ENCODE data around the gene LATS1.

Gene LATS1

DNA sequence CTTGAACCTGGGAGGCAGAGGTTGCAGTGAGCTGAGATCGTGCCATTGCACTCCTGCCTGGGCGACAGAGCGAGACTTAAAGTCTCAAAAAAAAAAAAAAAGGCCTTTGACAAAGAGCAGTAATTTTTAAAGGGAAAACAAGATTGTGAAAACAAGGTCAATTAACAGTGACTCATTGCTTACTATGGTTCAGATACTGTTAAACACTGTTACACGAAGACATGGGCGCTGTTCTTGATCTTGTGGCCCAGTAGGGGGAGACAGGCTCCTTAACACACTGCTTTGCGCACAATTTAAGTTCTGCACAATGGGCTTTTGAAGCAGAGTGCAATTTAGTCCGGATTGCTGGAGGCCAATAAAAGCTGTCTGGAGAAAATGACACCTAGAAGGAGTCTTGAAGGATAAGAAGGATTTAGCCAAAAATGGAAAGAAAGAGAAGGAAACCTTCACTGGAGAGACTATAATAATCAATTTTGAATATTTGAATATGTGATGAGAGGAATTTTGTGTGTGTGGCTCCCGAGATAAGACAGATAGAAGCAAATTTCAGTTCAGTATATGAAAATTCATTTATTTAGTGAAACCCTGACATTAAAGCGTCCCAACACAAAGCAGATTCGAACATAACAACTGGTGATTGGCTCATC lies 6.0 kb upstream of the LATS1 start:
- no peaks in the 10 kb centered on the region for H3K36me3 ChIP-seq (ENCODE audit: control insufficient read depth, insufficient read depth, low read length)
- no peak overlapping the region for H3K9ac ChIP-seq (ENCODE audit: low read length)

GRCh38 chr6:149723262-149723661 lies 5.4 kb upstream of the LATS1 start:
- H3K9me3 ChIP-seq (ENCODE audit: control insufficient read depth, low read length), result no peaks in the 10 kb centered on the region
- H3K9ac ChIP-seq (ENCODE audit: low read length), result no peak overlapping the region
- peaks cover 3% of the 10 kb centered on the region for H3K4me1 ChIP-seq (ENCODE audit: control insufficient read depth, insufficient read depth, low read length)
- no peak overlapping the region for H3K4me3 ChIP-seq (ENCODE audit: low read length)
- no peaks in the 10 kb centered on the region for H3K27me3 ChIP-seq (ENCODE audit: control insufficient read depth, insufficient read depth, low read length)
- H3K36me3 ChIP-seq (ENCODE audit: control insufficient read depth, insufficient read depth, low read length), result no peaks in the 10 kb centered on the region

More for the DNA sequence above, 6.0 kb upstream of the LATS1 start:
- no peaks in the 10 kb centered on the region for H3K27me3 ChIP-seq (ENCODE audit: control insufficient read depth, insufficient read depth, low read length)
- no peaks in the 10 kb centered on the region for H3K9me3 ChIP-seq (ENCODE audit: control insufficient read depth, low read length)
- no peak overlapping the region for H3K4me3 ChIP-seq (ENCODE audit: low read length)
- H3K4me1 ChIP-seq (ENCODE audit: control insufficient read depth, insufficient read depth, low read length), result peaks cover 3% of the 10 kb centered on the region

- Histone ChIP-seq H3K4me1 (ENCODE audit: control insufficient read depth, insufficient read depth, low read length) (peaks cover 3% of the 10 kb centered on the region), H3K36me3 (ENCODE audit: control insufficient read depth, insufficient read depth, low read length) (no peaks in the 10 kb centered on the region), H3K9ac (ENCODE audit: low read length) (no peak overlapping the region), H3K9me3 (ENCODE audit: control insufficient read depth, low read length) (no peaks in the 10 kb centered on the region), H3K27me3 (ENCODE audit: control insufficient read depth, insufficient read depth, low read length) (no peaks in the 10 kb centered on the region), H3K4me3 (ENCODE audit: low read length) (no peak overlapping the region)
These were observed 1.6 kb upstream of the LATS1 start for GRCh38 chr6:149719531-149719930.

DNA sequence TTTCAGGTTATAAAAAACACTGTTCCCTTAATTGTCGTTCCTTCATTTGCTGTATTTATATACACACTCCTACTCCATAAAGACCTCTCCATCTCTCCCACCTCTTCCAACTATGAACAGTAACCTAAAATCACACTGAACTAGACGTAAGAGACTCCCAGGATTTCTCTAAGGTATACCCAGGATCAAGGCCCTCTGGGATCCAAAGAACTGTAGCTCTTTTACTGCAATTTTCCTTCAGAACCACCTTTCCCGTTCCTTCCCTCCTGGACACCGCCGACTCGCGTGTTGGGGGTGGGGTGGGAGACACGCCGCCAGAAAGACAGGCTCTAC lies 680 bp downstream of the LATS1 start:
- no peaks in the 10 kb centered on the region for H3K36me3 ChIP-seq (ENCODE audit: control insufficient read depth, insufficient read depth, low read length)
- H3K9ac ChIP-seq (ENCODE audit: low read length), result peak overlapping the region; percentile 99
- H3K4me3 ChIP-seq (ENCODE audit: low read length), result peak overlapping the region; percentile 63
- no peaks in the 10 kb centered on the region for H3K4me1 ChIP-seq (ENCODE audit: control insufficient read depth, insufficient read depth, low read length)
- no peaks in the 10 kb centered on the region for H3K9me3 ChIP-seq (ENCODE audit: control insufficient read depth, low read length)
- H3K27me3 ChIP-seq (ENCODE audit: control insufficient read depth, insufficient read depth, low read length), result no peaks in the 10 kb centered on the region

DNA sequence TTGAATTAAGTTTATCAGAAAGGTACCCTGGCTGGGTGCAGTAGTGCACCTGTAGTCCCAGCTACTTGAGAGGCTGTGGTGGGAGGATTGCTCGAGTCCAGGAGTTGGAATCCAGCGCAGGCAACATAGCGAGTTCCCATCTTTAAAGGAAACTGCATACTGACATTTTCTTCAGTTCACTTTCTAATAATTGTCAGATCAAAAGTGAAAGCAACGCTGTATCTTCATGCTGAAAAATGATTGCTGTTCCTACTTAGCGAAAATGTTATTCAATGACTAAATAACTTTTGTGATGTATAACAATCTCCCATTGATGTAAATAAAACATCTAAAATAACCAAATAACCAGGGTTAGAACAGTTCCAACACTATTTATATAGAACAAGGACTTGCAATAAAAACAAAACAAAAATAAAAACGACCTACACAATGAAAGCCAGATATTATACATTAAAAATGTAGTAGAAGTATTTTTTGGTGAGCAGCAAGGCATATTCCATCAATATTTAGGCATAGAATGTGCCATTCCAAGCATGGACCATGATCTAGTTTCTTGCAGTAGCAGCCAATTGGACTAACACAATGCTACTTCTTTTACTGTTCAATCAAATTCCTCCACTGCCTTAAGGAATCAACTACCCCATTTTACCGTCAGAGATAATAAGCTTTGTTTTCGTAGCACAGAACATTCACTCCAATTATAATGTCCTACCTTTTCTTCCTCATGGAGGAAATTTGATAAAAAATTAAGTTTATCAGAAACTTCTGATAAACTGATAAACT lies 1.5 kb downstream of the LATS1 start:
- Histone ChIP-seq H3K4me1 (ENCODE audit: control insufficient read depth, insufficient read depth, low read length) (no peaks in the 10 kb centered on the region), H3K4me3 (ENCODE audit: low read length) (no peak overlapping the region)

GRCh38 chr6:149714442-149714841 lies 3.5 kb downstream of the LATS1 start:
- Histone ChIP-seq H3K27me3 (ENCODE audit: control insufficient read depth, insufficient read depth, low read length) (no peaks in the 10 kb centered on the region), H3K36me3 (ENCODE audit: control insufficient read depth, insufficient read depth, low read length) (no peaks in the 10 kb centered on the region), H3K4me1 (ENCODE audit: control insufficient read depth, insufficient read depth, low read length) (peaks cover under 1% of the 10 kb centered on the region), H3K4me3 (ENCODE audit: low read length) (no peak overlapping the region), H3K9ac (ENCODE audit: low read length) (no peak overlapping the region), H3K9me3 (ENCODE audit: control insufficient read depth, low read length) (no peaks in the 10 kb centered on the region)

More for the DNA sequence above, 1.5 kb downstream of the LATS1 start:
- H3K9me3 ChIP-seq (ENCODE audit: control insufficient read depth, low read length), result no peaks in the 10 kb centered on the region
- no peaks in the 10 kb centered on the region for H3K27me3 ChIP-seq (ENCODE audit: control insufficient read depth, insufficient read depth, low read length)
- no peaks in the 10 kb centered on the region for H3K36me3 ChIP-seq (ENCODE audit: control insufficient read depth, insufficient read depth, low read length)
- H3K9ac ChIP-seq (ENCODE audit: low read length), result peak overlapping the region; percentile 99

DNA sequence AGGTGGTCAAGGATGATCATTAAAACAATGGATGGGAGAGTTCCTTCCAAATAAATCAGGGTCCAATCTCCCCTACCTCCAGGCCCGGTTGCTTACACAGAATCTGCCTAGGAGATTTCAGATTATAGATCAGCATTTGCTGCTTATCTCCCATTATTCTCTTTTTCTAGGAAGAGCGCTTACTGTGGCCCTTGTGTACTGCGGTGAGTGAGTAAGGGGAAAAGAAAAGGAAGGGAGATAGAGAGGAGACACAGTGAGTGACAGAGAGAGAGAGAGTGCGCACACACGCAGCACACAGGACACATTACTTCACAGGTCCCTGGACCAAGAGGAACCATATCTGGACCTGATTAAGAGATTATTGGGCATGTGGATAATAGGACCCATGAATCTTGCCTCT lies 6.2 kb downstream of the LATS1 start:
- H3K27me3 ChIP-seq (ENCODE audit: control insufficient read depth, insufficient read depth, low read length), result no peaks in the 10 kb centered on the region
- H3K4me3 ChIP-seq (ENCODE audit: low read length), result no peak overlapping the region
- H3K9ac ChIP-seq (ENCODE audit: low read length), result no peak overlapping the region
- peaks cover 8% of the 10 kb centered on the region for H3K4me1 ChIP-seq (ENCODE audit: control insufficient read depth, insufficient read depth, low read length)
- H3K36me3 ChIP-seq (ENCODE audit: control insufficient read depth, insufficient read depth, low read length), result no peaks in the 10 kb centered on the region
- no peaks in the 10 kb centered on the region for H3K9me3 ChIP-seq (ENCODE audit: control insufficient read depth, low read length)

DNA sequence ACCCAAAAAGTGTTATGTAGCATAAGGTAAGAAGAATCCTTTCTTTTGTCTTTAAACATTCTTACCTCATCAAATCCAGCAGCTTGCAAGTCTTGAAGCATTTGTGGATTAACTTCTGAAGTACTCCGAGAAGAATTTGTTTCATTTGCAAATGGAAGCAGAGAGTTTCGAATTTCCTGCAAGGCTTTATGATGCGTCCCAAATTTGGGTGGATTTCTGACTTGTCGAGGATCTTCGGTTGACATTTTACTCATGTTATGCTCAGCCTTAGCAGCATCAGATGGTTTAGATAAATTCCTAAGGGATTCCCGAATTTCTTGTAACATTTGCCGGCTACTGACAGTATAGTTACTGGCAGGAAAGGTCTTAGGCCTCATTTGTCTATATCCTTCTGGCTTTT lies 16.2 kb downstream of the LATS1 start:
- Histone ChIP-seq H3K27me3 (ENCODE audit: control insufficient read depth, insufficient read depth, low read length) (no peaks in the 10 kb centered on the region), H3K4me1 (ENCODE audit: control insufficient read depth, insufficient read depth, low read length) (no peaks in the 10 kb centered on the region), H3K36me3 (ENCODE audit: control insufficient read depth, insufficient read depth, low read length) (no peaks in the 10 kb centered on the region), H3K4me3 (ENCODE audit: low read length) (no peak overlapping the region), H3K9ac (ENCODE audit: low read length) (no peak overlapping the region), H3K9me3 (ENCODE audit: control insufficient read depth, low read length) (no peaks in the 10 kb centered on the region)

GRCh38 chr6:149699150-149699549 lies 18.8 kb downstream of the LATS1 start:
- H3K4me1 ChIP-seq (ENCODE audit: control insufficient read depth, insufficient read depth, low read length), result no peaks in the 10 kb centered on the region
- H3K4me3 ChIP-seq (ENCODE audit: low read length), result no peak overlapping the region
- no peaks in the 10 kb centered on the region for H3K9me3 ChIP-seq (ENCODE audit: control insufficient read depth, low read length)
- H3K36me3 ChIP-seq (ENCODE audit: control insufficient read depth, insufficient read depth, low read length), result no peaks in the 10 kb centered on the region
- no peak overlapping the region for H3K9ac ChIP-seq (ENCODE audit: low read length)
- H3K27me3 ChIP-seq (ENCODE audit: control insufficient read depth, insufficient read depth, low read length), result no peaks in the 10 kb centered on the region

DNA sequence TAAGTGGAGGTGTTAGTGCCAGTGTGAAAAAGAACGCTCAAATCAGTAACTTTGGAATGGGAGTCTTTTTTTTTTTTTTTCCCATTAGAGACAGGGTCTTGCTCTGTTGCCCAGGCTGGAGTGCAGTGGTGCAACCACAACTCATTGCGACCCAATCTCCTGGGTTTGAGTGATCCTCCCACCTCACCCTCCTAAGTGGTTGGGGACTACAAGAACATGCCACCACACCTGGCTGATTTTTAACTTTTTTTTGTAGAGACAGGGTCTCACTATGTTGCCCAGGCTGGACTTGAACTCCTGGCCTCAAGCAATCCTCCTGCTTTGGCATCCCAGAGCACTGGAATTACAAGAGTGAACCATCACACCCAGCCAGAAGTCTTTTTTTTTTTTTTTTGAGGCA lies 19.7 kb downstream of the LATS1 start:
- Histone ChIP-seq H3K27me3 (ENCODE audit: control insufficient read depth, insufficient read depth, low read length) (no peaks in the 10 kb centered on the region), H3K36me3 (ENCODE audit: control insufficient read depth, insufficient read depth, low read length) (no peaks in the 10 kb centered on the region), H3K4me3 (ENCODE audit: low read length) (no peak overlapping the region), H3K9ac (ENCODE audit: low read length) (no peak overlapping the region), H3K9me3 (ENCODE audit: control insufficient read depth, low read length) (no peaks in the 10 kb centered on the region), H3K4me1 (ENCODE audit: control insufficient read depth, insufficient read depth, low read length) (no peaks in the 10 kb centered on the region)

DNA sequence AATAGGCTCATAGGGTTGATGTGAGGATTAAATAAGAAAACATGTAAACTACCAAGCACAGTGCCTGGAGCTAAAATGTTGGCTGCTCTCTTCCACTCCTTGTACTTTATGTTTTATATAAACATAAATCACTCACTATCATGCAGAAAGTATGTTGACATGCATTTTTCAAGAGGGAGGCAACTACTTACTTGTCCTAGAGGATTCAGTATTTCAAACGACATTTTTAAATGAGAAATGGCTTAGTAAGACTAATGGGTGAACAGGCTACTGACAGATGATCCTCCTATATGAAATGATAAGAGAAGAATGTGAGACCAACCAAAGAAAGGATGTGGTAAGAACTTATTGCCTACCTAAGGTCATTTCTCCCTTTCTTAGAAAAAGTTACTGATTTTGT lies 21.0 kb downstream of the LATS1 start:
- Histone ChIP-seq H3K27me3 (ENCODE audit: control insufficient read depth, insufficient read depth, low read length) (no peaks in the 10 kb centered on the region), H3K4me3 (ENCODE audit: low read length) (no peak overlapping the region), H3K36me3 (ENCODE audit: control insufficient read depth, insufficient read depth, low read length) (no peaks in the 10 kb centered on the region), H3K9me3 (ENCODE audit: control insufficient read depth, low read length) (no peaks in the 10 kb centered on the region), H3K4me1 (ENCODE audit: control insufficient read depth, insufficient read depth, low read length) (no peaks in the 10 kb centered on the region), H3K9ac (ENCODE audit: low read length) (no peak overlapping the region)

DNA sequence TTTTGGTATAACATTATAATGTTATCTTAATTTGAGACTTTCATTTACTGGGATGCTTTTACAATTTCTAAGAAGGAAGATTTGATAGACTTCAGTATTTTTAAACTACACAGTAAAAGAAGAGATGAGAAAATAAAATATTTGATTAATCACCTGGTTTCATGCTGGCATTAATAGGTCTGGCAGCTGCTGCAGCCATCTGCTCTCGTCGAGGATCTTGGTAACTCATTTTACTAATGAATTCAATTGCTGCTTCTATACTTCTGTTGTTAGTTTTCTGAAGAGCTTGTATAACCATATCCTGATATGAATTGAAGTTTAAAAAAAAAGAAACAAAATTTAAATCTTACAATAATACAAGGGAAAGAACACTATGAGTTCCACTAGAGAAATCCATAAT lies 23.0 kb downstream of the LATS1 start:
- Histone ChIP-seq H3K27me3 (ENCODE audit: control insufficient read depth, insufficient read depth, low read length) (no peaks in the 10 kb centered on the region), H3K9ac (ENCODE audit: low read length) (no peak overlapping the region), H3K9me3 (ENCODE audit: control insufficient read depth, low read length) (no peaks in the 10 kb centered on the region), H3K4me3 (ENCODE audit: low read length) (no peak overlapping the region), H3K36me3 (ENCODE audit: control insufficient read depth, insufficient read depth, low read length) (no peaks in the 10 kb centered on the region), H3K4me1 (ENCODE audit: control insufficient read depth, insufficient read depth, low read length) (no peaks in the 10 kb centered on the region)

All from mucosa of stomach (tissue), 1 donor.